Small intestine (tissue), 7 donors: ENCODE data around the gene PAGE4. TPM values are rescaled to one million over a fixed set of nuclear protein-coding genes. Genes with fewer than 3 reads are reported as not detected.

Experiments
- DNase-seq, 2 donors: peaks; one replicate each; pipeline versions ENCODE4 v3.0.0 to v3.0.0-alpha.2; 2013
- FAIRE-seq: peaks from 2 replicates; lab custom pipeline; 2012; peaks lifted over from hg19 to GRCh38; lab: Jason Lieb, UNC
- H3K27ac ChIP-seq, 3 donors: one replicate each; pipeline ENCODE4 v1.5.1; 2013; ENCODE audit warnings: low read length in 2 of 3, mild to moderate bottlenecking in 2 of 3, control low read depth in 1 of 3, inconsistent platforms in 1 of 3, low read depth in 1 of 3, moderate library complexity in 1 of 3
- H3K27me3 ChIP-seq, 3 donors: one replicate each; pipeline ENCODE4 v1.6.1; 2013; ENCODE audit warnings: low read length in 3 of 3, inconsistent platforms in 1 of 3; ENCODE audit not compliant: control insufficient read depth in 3 of 3, insufficient read depth in 3 of 3
- H3K36me3 ChIP-seq, 3 donors: one replicate each; pipeline ENCODE4 v1.6.1; 2013; ENCODE audit warnings: low read length in 3 of 3, inconsistent platforms in 1 of 3, low read depth in 1 of 3, mild to moderate bottlenecking in 1 of 3, moderate library complexity in 1 of 3; ENCODE audit not compliant: control insufficient read depth in 3 of 3, insufficient read depth in 2 of 3
- H3K4me1 ChIP-seq, 3 donors: one replicate each; pipeline ENCODE4 v1.6.1; 2013; ENCODE audit warnings: low read length in 2 of 3, inconsistent platforms in 1 of 3, low read depth in 1 of 3, mild to moderate bottlenecking in 1 of 3, moderate library complexity in 1 of 3; ENCODE audit not compliant: control insufficient read depth in 3 of 3, insufficient read depth in 2 of 3
- H3K4me3 ChIP-seq, 3 donors: one replicate each; pipeline ENCODE4 v1.5.1; 2013; ENCODE audit warnings: low read length in 3 of 3, control low read depth in 1 of 3, inconsistent platforms in 1 of 3, low read depth in 1 of 3, mild to moderate bottlenecking in 1 of 3, moderate library complexity in 1 of 3
- H3K9me3 ChIP-seq, 2 donors: one replicate each; pipeline ENCODE4 v1.6.1; 2013; ENCODE audit warnings: low read depth in 1 of 2, low read length in 1 of 2; ENCODE audit not compliant: control insufficient read depth in 2 of 2, insufficient read depth in 1 of 2
- WGBS, 3 donors: extraction: QIAGEN DNeasy Blood & Tissue Kit; methylation state at CpG; one replicate each; pipeline ENCODE4 v1.1.7; 2013; 5-methylcytosine and 5-hydroxymethylcytosine counted together
- polyA plus RNA-seq, 4 donors: library from polyadenylated mRNA; stranded (reverse) in 3 of 4; unstranded in 1 of 4; fragments of 200-250 nt in 3 of 4; fragments of 120-200 nt in 1 of 4; gene quantifications; one replicate each; pipeline versions ENCODE4 v1.2.1 to v1.2.3, GENCODE V29; 2013
- donor health status: healthy with polysubstance abuse.
- donor health status: control.
- donor health status: control.
- donor health status: Bipolar disorder and iron deficiency.
- donor health status: healthy.

PAGE4 gene
- polyA plus RNA-seq, 4 donors = not detected

- Histone ChIP-seq H3K4me1 (peaks cover 0 to 14% (median 0%) of the 10 kb centered on the region in 3 donors), H3K36me3 (peaks cover 0 to 3% (median 0%) of the 10 kb centered on the region in 3 donors), H3K9me3 (no peaks in the 10 kb centered on the region), H3K27ac (peak overlapping the region in 2 of 3 donors; percentile 71 to 77), H3K27me3 (no peaks in the 10 kb centered on the region), H3K4me3 (peak overlapping the region in 1 of 3 donors; percentile 57)
- WGBS, 3 donors = 31 to 56% (median 40%) methylated on average over 24 to 28 of the region's 28 CpGs
- no peak for FAIRE-seq
- DNase-seq = peak in 1 of 2 donors; percentile 5
Observed at GRCh38 chrX:49878128-49878833, 49.2 kb downstream of the PAGE4 start.

GRCh38 chrX:49878834-49879655 is 49.9 kb downstream of the PAGE4 start, which contains the start of gene USP27X:
USP27X (plus strand) TSS chrX:49879484; CDS start chrX:49880308, 824 bp downstream.
- Histone ChIP-seq H3K9me3 (no peaks in the 10 kb centered on the region), H3K36me3 (peaks cover 0 to 4% (median 0%) of the 10 kb centered on the region in 3 donors), H3K27ac (peak within 1 kb of the TSS in 2 of 3 donors; percentile 71 to 77), H3K4me3 (peak within 1 kb of the TSS; percentile 36 to 80 (median 57)), H3K4me1 (peaks cover 0 to 14% (median 0%) of the 10 kb centered on the region in 3 donors), H3K27me3 (no peaks in the 10 kb centered on the region)
- no peak for FAIRE-seq
- 1 to 44% (median 10%) methylated on average over 28 to 60 of the region's 60 CpGs for WGBS, 3 donors
- DNase-seq = peak; percentile 69 to 88

- Histone ChIP-seq H3K27ac (peak overlapping the region in 2 of 3 donors; percentile 71 to 77), H3K4me1 (peaks cover 0 to 18% (median 0%) of the 10 kb centered on the region in 3 donors), H3K36me3 (peaks cover 0 to 4% (median 0%) of the 10 kb centered on the region in 3 donors), H3K4me3 (peak overlapping the region; percentile 36 to 80 (median 57)), H3K9me3 (no peaks in the 10 kb centered on the region), H3K27me3 (no peaks in the 10 kb centered on the region)
- no peak for FAIRE-seq
- 4 to 48% (median 14%) methylated on average over 13 to 55 of the region's 55 CpGs for WGBS, 3 donors
- DNase-seq = peak in 1 of 2 donors; percentile 36
Observed at GRCh38 chrX:49879656-49880277, 50.7 kb downstream of the PAGE4 start.

- FAIRE-seq (no peak), DNase-seq (no peak)
- 90 to 95% (median 94%) methylated on average over 11 to 12 of the region's 12 CpGs for WGBS, 3 donors
- no peaks in the 10 kb centered on the region for H3K27me3 ChIP-seq
- H3K4me3 ChIP-seq = no peak overlapping the region
- no peak overlapping the region for H3K27ac ChIP-seq
- H3K36me3 ChIP-seq = peaks cover 0 to 4% (median 0%) of the 10 kb centered on the region in 3 donors
- H3K4me1 ChIP-seq = peaks cover 0 to 18% (median 0%) of the 10 kb centered on the region in 3 donors
- no peaks in the 10 kb centered on the region for H3K9me3 ChIP-seq
Observed at GRCh38 chrX:49880668-49881067, 51.6 kb downstream of the PAGE4 start.

Other genes starting within 250 kb of the PAGE4 start
- not detected for gene GAGE12H, start 249.4 kb upstream of the PAGE4 start, polyA plus RNA-seq
- gene GAGE2A, start 239.8 kb upstream of the PAGE4 start, polyA plus RNA-seq = not detected
- gene GAGE1, start 230.3 kb upstream of the PAGE4 start, polyA plus RNA-seq = not detected
- not detected for gene PAGE1, start 133.3 kb upstream of the PAGE4 start, polyA plus RNA-seq
- gene USP27X, start 50.2 kb downstream of the PAGE4 start, polyA plus RNA-seq = 1 to 10 TPM in 2 of 4 donors, under 1 TPM in 2; 0.45 to 7.1 (median 1.5) TPM
- 10 to 100 TPM in 1 of 4 donors, 1 to 10 TPM in 3; 2.7 to 51.0 (median 4.8) TPM for gene CLCN5, start 93.3 kb downstream of the PAGE4 start, polyA plus RNA-seq